GM12801 (cell line): ENCODE measurements around the gene SOX6.

Experiments
- TF ChIP-seq, protein P1 (sequence below): IDR thresholded peaks from one replicate; pipeline ENCODE4 v1.5.1; 2011; ENCODE audit warnings: control low read depth; ENCODE audit not compliant: insufficient read length; ENCODE audit errors: extremely low read depth

Gene SOX6

GRCh38 chr11:16299390-16299789 lies 57.0 kb downstream of the SOX6 start:
- TF ChIP-seq, protein P1, sequence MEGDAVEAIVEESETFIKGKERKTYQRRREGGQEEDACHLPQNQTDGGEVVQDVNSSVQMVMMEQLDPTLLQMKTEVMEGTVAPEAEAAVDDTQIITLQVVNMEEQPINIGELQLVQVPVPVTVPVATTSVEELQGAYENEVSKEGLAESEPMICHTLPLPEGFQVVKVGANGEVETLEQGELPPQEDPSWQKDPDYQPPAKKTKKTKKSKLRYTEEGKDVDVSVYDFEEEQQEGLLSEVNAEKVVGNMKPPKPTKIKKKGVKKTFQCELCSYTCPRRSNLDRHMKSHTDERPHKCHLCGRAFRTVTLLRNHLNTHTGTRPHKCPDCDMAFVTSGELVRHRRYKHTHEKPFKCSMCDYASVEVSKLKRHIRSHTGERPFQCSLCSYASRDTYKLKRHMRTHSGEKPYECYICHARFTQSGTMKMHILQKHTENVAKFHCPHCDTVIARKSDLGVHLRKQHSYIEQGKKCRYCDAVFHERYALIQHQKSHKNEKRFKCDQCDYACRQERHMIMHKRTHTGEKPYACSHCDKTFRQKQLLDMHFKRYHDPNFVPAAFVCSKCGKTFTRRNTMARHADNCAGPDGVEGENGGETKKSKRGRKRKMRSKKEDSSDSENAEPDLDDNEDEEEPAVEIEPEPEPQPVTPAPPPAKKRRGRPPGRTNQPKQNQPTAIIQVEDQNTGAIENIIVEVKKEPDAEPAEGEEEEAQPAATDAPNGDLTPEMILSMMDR, result no peak

GRCh38 chr11:16297332-16297731 lies 59.0 kb downstream of the SOX6 start:
- TF ChIP-seq, protein P1, result no peak

- TF ChIP-seq, protein P1, result no peak
These were observed 60.1 kb downstream of the SOX6 start for GRCh38 chr11:16296273-16296672.

DNA sequence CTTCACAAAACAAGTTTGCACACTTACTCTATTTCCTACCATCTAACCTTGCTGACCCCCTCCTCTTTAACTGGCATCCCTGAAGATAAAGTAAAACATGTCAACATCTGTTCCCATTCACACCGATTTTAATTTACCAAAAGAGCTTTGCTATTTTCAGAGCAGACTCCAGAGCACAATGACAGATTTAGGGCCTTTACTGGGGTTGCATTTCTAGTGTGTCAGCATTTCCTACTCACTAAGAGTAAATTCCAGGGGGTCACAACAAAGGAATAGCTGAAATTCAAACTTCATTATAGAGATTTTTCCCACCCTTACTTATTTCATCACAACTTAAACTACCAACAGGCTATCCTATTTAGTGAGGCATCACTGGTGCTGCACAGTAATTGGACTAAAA lies 60.8 kb downstream of the SOX6 start:
- TF ChIP-seq, protein P1, result no peak

DNA sequence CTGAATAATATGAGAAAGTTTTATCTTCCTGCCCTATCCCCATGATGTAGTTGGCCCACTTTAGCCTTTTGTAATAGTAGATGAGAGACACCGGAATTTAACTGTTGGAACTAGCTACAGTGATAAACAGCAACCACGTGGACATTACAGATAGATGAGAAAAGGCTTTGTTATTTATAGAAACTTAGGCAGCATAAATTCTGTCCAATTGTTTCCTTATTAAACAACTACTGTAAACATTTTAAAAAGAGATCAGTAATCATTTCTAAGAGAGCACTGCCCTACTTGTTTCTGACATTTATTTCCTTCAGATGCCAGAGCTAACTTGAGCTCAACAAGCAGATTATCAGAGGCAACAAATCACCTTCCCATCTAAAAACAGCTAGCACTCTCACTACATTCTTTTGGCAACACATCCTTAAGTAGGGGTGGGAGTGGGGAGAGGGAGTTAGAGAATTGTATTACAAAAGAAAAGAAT lies 63.1 kb downstream of the SOX6 start:
- TF ChIP-seq, protein P1, result no peak

DNA sequence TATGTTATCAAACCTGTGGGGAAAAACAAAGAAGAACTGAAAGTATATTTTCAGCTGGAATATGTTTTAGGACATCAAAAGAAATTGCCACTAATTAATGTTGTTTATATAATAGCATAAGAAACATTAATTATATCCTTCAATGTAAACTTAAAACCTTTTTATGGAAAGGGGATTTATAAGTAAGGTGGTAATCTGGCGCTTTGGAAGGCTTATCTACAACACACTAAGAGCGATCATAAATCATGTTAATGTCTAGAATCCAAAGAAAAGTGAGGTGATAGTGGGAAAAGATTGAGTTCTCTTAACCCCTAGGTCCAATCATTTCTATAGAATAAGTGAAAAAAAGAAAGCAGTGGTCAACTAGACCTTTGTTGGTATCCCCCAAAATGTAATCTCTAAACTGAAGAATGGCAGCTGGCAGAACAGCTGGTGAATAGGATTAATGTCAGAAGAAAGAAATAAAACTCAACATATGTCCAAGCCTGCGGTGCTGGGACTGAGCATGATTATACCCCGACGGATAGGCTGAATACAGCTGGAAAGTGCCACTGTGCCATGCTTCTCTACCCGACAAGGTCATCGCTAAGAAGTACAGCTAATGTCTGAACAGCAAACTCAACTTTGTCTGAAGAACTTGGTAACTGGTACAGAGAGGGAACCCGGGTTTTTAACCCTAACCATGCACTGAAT lies 64.0 kb downstream of the SOX6 start:
- TF ChIP-seq, protein P1, result no peak

GRCh38 chr11:16291729-16292128 lies 64.6 kb downstream of the SOX6 start:
- TF ChIP-seq, protein P1, result no peak
